Endothelial cell of umbilical vein (primary cell): Measurements from ENCODE around the gene STX11. TPM values are rescaled to one million over a fixed set of nuclear protein-coding genes. Genes with fewer than 3 reads are reported as not detected.

Experiments
- BruUV-seq: library from RNA; stranded (reverse); fragments of 400-500 nt; replicated peaks from 2 replicates; lab custom pipeline; 2021; lab: Mats Ljungman, UMichigan
- CTCF ChIA-PET: fragments of 300-600, 350-600 bp; sonication (Branson Sonifier 250); formaldehyde crosslinking; loops from one replicate; lab custom pipeline; 2021; ENCODE audit warnings: antibody characterized with exemption, inconsistent platforms; lab: Charles Lee
- POLR2A ChIA-PET: fragments of 300-600, 350-600 bp; sonication (Branson Sonifier 250); formaldehyde crosslinking; loops from one replicate; lab custom pipeline; 2021; ENCODE audit warnings: antibody characterized with exemption, inconsistent platforms; lab: Charles Lee
- DNase-seq: peaks from one replicate; pipeline ENCODE4 v3.0.0-alpha.2; 2011; ENCODE audit warnings: low read depth, low spot score
- FAIRE-seq: peaks from 2 replicates; lab custom pipeline; 2011; peaks lifted over from hg19 to GRCh38; lab: Jason Lieb, UNC
- H2AFZ ChIP-seq: 2 replicates; pipeline ENCODE4 v1.6.0; 2012; ENCODE audit warnings: low read depth, low read length, control low read depth, inconsistent platforms
- H3K27ac ChIP-seq: 2 replicates; pipeline ENCODE4 v1.5.1; 2011; ENCODE audit warnings: low read depth, mild to moderate bottlenecking, control low read depth, low read length, moderate library complexity; ENCODE audit not compliant: insufficient read depth
- H3K27me3 ChIP-seq, 2 experiments: 2 replicates each; pipeline versions ENCODE4 v1.6.0 to v1.6.1; 2011; ENCODE audit warnings: low read length in 2 of 2, mixed read lengths in 1 of 2; ENCODE audit not compliant: control insufficient read depth in 2 of 2, insufficient read depth in 2 of 2
- H3K36me3 ChIP-seq, 2 experiments: 2 replicates in 1 of 2; 3 replicates in 1 of 2; pipeline ENCODE4 v1.5.1; 2011; ENCODE audit warnings: low read length in 2 of 2, mild to moderate bottlenecking in 1 of 2, moderate library complexity in 1 of 2; ENCODE audit not compliant: control insufficient read depth in 2 of 2, insufficient read depth in 2 of 2; ENCODE audit errors: extremely low read depth in 1 of 2
- H3K4me1 ChIP-seq: 3 replicates; pipeline ENCODE4 v1.5.1; 2011; ENCODE audit warnings: mild to moderate bottlenecking, low read length; ENCODE audit not compliant: control insufficient read depth, insufficient read depth; ENCODE audit errors: extremely low read depth
- H3K4me2 ChIP-seq: 2 replicates; pipeline ENCODE4 v1.6.1; 2011; ENCODE audit warnings: low read length, control low read depth, mixed read lengths; ENCODE audit not compliant: insufficient read depth
- H3K4me3 ChIP-seq, 3 experiments: fragments of 200-600 bp in 1 of 3; sonication (generic), shearing (Covaris generic) in 1 of 3; replicated peaks in 1 of 3; 2 replicates each; pipeline ENCODE4 v1.5.1; 2011 to 2016; ENCODE audit warnings: control low read depth in 3 of 3, low read length in 3 of 3, mild to moderate bottlenecking in 2 of 3, inconsistent platforms in 1 of 3, low read depth in 1 of 3, moderate library complexity in 1 of 3; ENCODE audit not compliant: insufficient read depth in 1 of 3
- H3K79me2 ChIP-seq: 2 replicates; pipeline ENCODE4 v1.6.0; 2012; ENCODE audit warnings: low read length, inconsistent platforms; ENCODE audit not compliant: control insufficient read depth, insufficient read depth
- H3K9ac ChIP-seq: replicated peaks from 2 replicates; pipeline ENCODE3; 2011; ENCODE audit warnings: low read length, control low read depth; ENCODE audit not compliant: insufficient read depth; ENCODE audit errors: extremely low read depth
- H3K9me1 ChIP-seq: replicated peaks from 3 replicates; pipeline ENCODE4 v1.6.0; 2011; ENCODE audit warnings: mild to moderate bottlenecking, low read length; ENCODE audit not compliant: control insufficient read depth, insufficient read depth; ENCODE audit errors: extremely low read depth
- H3K9me3 ChIP-seq: replicated peaks from 2 replicates; pipeline ENCODE4 v1.5.1; 2012; ENCODE audit warnings: low read length, inconsistent platforms; ENCODE audit not compliant: control insufficient read depth, insufficient read depth
- H4K20me1 ChIP-seq: replicated peaks from 2 replicates; pipeline ENCODE3; 2011; ENCODE audit warnings: mild to moderate bottlenecking, low read length; ENCODE audit not compliant: control insufficient read depth, insufficient read depth; ENCODE audit errors: extremely low read depth
- EZH2 ChIP-seq: IDR thresholded peaks from 2 replicates; pipeline ENCODE4 v1.6.1; 2012; ENCODE audit warnings: borderline replicate concordance, low read depth, mild to moderate bottlenecking, moderate library complexity, low read length, inconsistent platforms; ENCODE audit not compliant: severe bottlenecking
- FOS ChIP-seq: IDR thresholded peaks from 2 replicates; pipeline ENCODE4 v1.6.1; 2011; ENCODE audit warnings: mild to moderate bottlenecking, low read length, moderate library complexity, borderline replicate concordance; ENCODE audit not compliant: insufficient read depth
- GATA2 ChIP-seq: IDR thresholded peaks from 2 replicates; pipeline ENCODE4 v1.7.0; 2011; ENCODE audit warnings: low read depth, mild to moderate bottlenecking, moderate library complexity, mixed read lengths, low read length; ENCODE audit not compliant: insufficient read length, insufficient read depth
- JUN ChIP-seq: IDR thresholded peaks from 2 replicates; pipeline ENCODE4 v1.6.1; 2011; ENCODE audit warnings: borderline replicate concordance, low read depth; ENCODE audit not compliant: insufficient read length, insufficient read depth
- POLR2A ChIP-seq: IDR thresholded peaks from 2 replicates; pipeline ENCODE4 v1.6.1; 2012; ENCODE audit warnings: low read depth, mild to moderate bottlenecking, control low read depth, low read length
- POLR2AphosphoS5 ChIP-seq: IDR thresholded peaks from 2 replicates; pipeline ENCODE4 v1.6.1; 2012; ENCODE audit warnings: low read depth, mild to moderate bottlenecking, control low read depth, low read length, moderate library complexity; ENCODE audit not compliant: insufficient read depth
- dilution Hi-C: fragments of 300-500 bp; cut with MboI; formaldehyde crosslinking; loops from one replicate; pipeline ENCODE4 v1.15.0; 2019; ENCODE audit warnings: low sequenced_read_pairs; ENCODE audit not compliant: extremely low pct_ligation_motif_present
- intact Hi-C: fragments of 100-400 bp; cut with micrococcal nuclease; formaldehyde crosslinking; loops from one replicate; pipeline ENCODE4 v1.10.0; 2022
- polyA plus RNA-seq, 4 experiments: library from polyadenylated mRNA; depleted of rRNA in 3 of 4; stranded (reverse) in 3 of 4; unstranded in 1 of 4; fragments of >200 nt; gene quantifications; 2 replicates each; pipeline versions ENCODE4 v1.2.1 to v1.2.3, GENCODE V29; 2011 to 2012; ENCODE audit warnings: missing spikeins in 1 of 4
- total RNA-seq: library from RNA; stranded (reverse); gene quantifications from 2 replicates; pipeline ENCODE4 v1.2.3, GENCODE V29; 2021
- TF ChIP-seq, protein P1 (sequence below): IDR thresholded peaks from 2 replicates; pipeline ENCODE4 v1.6.1; 2011; ENCODE audit not compliant: insufficient read depth, insufficient read length
- TF ChIP-seq, protein P2 (sequence below), 2 donors: IDR thresholded peaks; 1 replicate in 1 of 2; 2 replicates in 1 of 2; pipeline ENCODE4 v1.5.1; 2011; ENCODE audit warnings: low read length in 2 of 2, mild to moderate bottlenecking in 2 of 2, moderate library complexity in 2 of 2, control low read depth in 1 of 2, inconsistent platforms in 1 of 2, low read depth in 1 of 2; ENCODE audit not compliant: insufficient read depth in 1 of 2; ENCODE audit errors: extremely low read depth in 1 of 2

Gene STX11
- total and polyA plus RNA-seq, 2 donors (not counting 3 experiments of a cell fraction or from before 2014, with no cell fraction given) = 4.7 to 8.9 TPM

DNA sequence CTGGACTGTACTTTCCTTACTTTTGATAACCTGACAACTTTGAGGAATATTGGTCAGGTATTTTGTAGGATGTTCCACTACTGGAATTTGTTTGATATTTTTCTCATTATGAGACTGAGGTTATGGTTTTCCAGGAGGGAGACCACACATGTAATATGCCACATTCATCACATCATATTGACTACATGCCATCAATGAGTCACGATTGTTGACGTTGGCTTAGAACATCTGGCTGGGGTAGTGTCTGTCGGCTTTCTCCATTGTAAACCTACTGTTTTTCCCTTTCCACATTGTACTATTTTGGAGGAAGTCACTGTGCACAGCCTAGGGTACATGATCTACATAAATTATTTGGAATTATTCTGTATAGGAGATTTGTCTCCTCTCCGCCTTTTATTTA lies 1.4 kb upstream of the STX11 start:
- Histone ChIP-seq H3K9me1 (no peaks in the 10 kb centered on the region), H3K79me2 (peaks cover 2% of the 10 kb centered on the region), H3K9ac (no peak overlapping the region), H3K4me1 (peaks cover 19% of the 10 kb centered on the region), H3K4me3 (no peak overlapping the region), H3K4me2 (no peak overlapping the region), H4K20me1 (no peaks in the 10 kb centered on the region), H3K36me3 (no peaks in the 10 kb centered on the region), H2AFZ (no peak overlapping the region), H3K9me3 (no peaks in the 10 kb centered on the region), H3K27ac (no peak overlapping the region), H3K27me3 (no peaks in the 10 kb centered on the region)
- POLR2A ChIA-PET = no interaction called here
- DNase-seq (peak; percentile 15), FAIRE-seq (peak; percentile 15)
- TF ChIP-seq, protein P1, sequence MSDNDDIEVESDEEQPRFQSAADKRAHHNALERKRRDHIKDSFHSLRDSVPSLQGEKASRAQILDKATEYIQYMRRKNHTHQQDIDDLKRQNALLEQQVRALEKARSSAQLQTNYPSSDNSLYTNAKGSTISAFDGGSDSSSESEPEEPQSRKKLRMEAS = no peak
- no peak for TF ChIP-seq GATA2
- TF ChIP-seq, protein P2, sequence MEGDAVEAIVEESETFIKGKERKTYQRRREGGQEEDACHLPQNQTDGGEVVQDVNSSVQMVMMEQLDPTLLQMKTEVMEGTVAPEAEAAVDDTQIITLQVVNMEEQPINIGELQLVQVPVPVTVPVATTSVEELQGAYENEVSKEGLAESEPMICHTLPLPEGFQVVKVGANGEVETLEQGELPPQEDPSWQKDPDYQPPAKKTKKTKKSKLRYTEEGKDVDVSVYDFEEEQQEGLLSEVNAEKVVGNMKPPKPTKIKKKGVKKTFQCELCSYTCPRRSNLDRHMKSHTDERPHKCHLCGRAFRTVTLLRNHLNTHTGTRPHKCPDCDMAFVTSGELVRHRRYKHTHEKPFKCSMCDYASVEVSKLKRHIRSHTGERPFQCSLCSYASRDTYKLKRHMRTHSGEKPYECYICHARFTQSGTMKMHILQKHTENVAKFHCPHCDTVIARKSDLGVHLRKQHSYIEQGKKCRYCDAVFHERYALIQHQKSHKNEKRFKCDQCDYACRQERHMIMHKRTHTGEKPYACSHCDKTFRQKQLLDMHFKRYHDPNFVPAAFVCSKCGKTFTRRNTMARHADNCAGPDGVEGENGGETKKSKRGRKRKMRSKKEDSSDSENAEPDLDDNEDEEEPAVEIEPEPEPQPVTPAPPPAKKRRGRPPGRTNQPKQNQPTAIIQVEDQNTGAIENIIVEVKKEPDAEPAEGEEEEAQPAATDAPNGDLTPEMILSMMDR (IDR thresholded peaks at IDR 0.05; ENCODE audit: extremely low read depth in 1 of 2, insufficient read depth in 1 of 2, low read depth in 1 of 2, low read length in 2 of 2) = no peak
- TF ChIP-seq POLR2AphosphoS5 = no peak
- TF ChIP-seq JUN = peak; percentile 17
- TF ChIP-seq EZH2 = no peak
- TF ChIP-seq FOS = no peak
- TF ChIP-seq POLR2A = no peak
- BruUV-seq = no TSS peak
- dilution Hi-C loops (no loop called here), intact Hi-C loops (no loop called here)
- CTCF ChIA-PET = no interaction called here
